ENCODE data around the gene RNPEP. TPM values are rescaled to one million over a fixed set of nuclear protein-coding genes. Genes with fewer than 3 reads are reported as not detected.
A peak's percentile ranks its signal among the peaks of the same experiment; 100 is the strongest.

RNPEP gene
- total and polyA plus RNA-seq, 4 donors: 28.0 to 43.1 (median 30.3) TPM

GRCh38 chr1:201941420-201942128 lies 40.9 kb upstream of the RNPEP start:
- intact Hi-C loops (cut with DNase I): loop anchor here in 1 of 2 donors (1.0 kb wide), 1 partner anchor 24 kb away; no protein-coding TSS in a partner anchor
- Histone ChIP-seq H3K36me3 (ENCODE audit: control insufficient read depth in 1 of 2, insufficient read depth in 2 of 2, low read length in 1 of 2) (peaks cover 4 to 8% of the 10 kb centered on the region in 2 donors), H3K4me1 (ENCODE audit: control insufficient read depth in 1 of 2, insufficient read depth in 2 of 2, low read length in 2 of 2) (peaks cover 3 to 4% of the 10 kb centered on the region in 2 donors), H3K4me3 (ENCODE audit: low read length in 2 of 2) (peak overlapping the region; percentile 58 to 77), H3K9me3 (ENCODE audit: control insufficient read depth, low read length) (no peaks in the 10 kb centered on the region), H3K27me3 (ENCODE audit: control insufficient read depth in 1 of 2, insufficient read depth in 2 of 2, low read length in 1 of 2) (no peaks in the 10 kb centered on the region), H3K27ac (ENCODE audit: low read depth in 1 of 2, low read length in 2 of 2) (peak overlapping the region; percentile 6 to 76)
- no peak for ATAC-seq (ENCODE audit: low FRiP score)
- 5 to 8% methylated on average over 18 of the region's 18 CpGs for WGBS, 2 donors
- DNase-seq: no peak

DNA sequence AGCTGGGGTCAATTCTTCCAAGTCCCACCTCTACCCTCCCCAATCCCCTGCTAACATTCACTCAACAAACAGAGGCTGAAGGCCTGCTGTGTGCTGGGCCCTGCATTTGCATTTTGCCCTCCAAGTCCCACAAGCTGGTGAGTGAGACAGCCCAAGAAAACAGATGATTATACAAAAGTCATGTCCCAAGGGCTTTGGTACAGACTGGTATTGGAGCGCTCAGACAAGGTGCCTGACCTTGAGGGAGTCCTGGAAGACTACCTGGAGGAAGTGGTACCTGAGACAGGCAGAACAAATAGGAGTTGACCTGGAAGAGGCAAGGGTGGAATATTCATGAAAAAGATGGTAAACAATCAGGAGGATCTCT lies 40.3 kb upstream of the RNPEP start:
- peak overlapping the region; percentile 6 to 76 for H3K27ac ChIP-seq (ENCODE audit: low read depth in 1 of 2, low read length in 2 of 2)
- peaks cover 4 to 8% of the 10 kb centered on the region in 2 donors for H3K36me3 ChIP-seq (ENCODE audit: control insufficient read depth in 1 of 2, insufficient read depth in 2 of 2, low read length in 1 of 2)
- no peaks in the 10 kb centered on the region for H3K27me3 ChIP-seq (ENCODE audit: control insufficient read depth in 1 of 2, insufficient read depth in 2 of 2, low read length in 1 of 2)
- 4 to 13% methylated on average over 1 of the region's 1 CpG for WGBS, 2 donors
- peaks cover 3 to 4% of the 10 kb centered on the region in 2 donors for H3K4me1 ChIP-seq (ENCODE audit: control insufficient read depth in 1 of 2, insufficient read depth in 2 of 2, low read length in 2 of 2)
- intact Hi-C loops (cut with DNase I): loop anchor here in 1 of 2 donors (1.0 kb wide), 1 partner anchor 25 kb away; no protein-coding TSS in a partner anchor
- ATAC-seq (ENCODE audit: low FRiP score): no peak
- no peaks in the 10 kb centered on the region for H3K9me3 ChIP-seq (ENCODE audit: control insufficient read depth, low read length)
- peak overlapping the region; percentile 58 to 77 for H3K4me3 ChIP-seq (ENCODE audit: low read length in 2 of 2)
- no peak for DNase-seq

GRCh38 chr1:201944002-201944401 lies 38.4 kb upstream of the RNPEP start:
- intact Hi-C loops (cut with DNase I): no loop called here
- H3K4me3 ChIP-seq (ENCODE audit: low read length in 2 of 2): peak overlapping the region; percentile 77 to 100
- H3K27ac ChIP-seq (ENCODE audit: low read depth in 1 of 2, low read length in 2 of 2): peak overlapping the region; percentile 29 to 83
- peaks cover 4 to 8% of the 10 kb centered on the region in 2 donors for H3K36me3 ChIP-seq (ENCODE audit: control insufficient read depth in 1 of 2, insufficient read depth in 2 of 2, low read length in 1 of 2)
- no peak for ATAC-seq (ENCODE audit: low FRiP score)
- 6 to 7% methylated on average over 6 of the region's 6 CpGs for WGBS, 2 donors
- DNase-seq: no peak
- no peaks in the 10 kb centered on the region for H3K9me3 ChIP-seq (ENCODE audit: control insufficient read depth, low read length)
- H3K27me3 ChIP-seq (ENCODE audit: control insufficient read depth in 1 of 2, insufficient read depth in 2 of 2, low read length in 1 of 2): no peaks in the 10 kb centered on the region
- H3K4me1 ChIP-seq (ENCODE audit: control insufficient read depth in 1 of 2, insufficient read depth in 2 of 2, low read length in 2 of 2): peaks cover 5 to 7% of the 10 kb centered on the region in 2 donors

DNA sequence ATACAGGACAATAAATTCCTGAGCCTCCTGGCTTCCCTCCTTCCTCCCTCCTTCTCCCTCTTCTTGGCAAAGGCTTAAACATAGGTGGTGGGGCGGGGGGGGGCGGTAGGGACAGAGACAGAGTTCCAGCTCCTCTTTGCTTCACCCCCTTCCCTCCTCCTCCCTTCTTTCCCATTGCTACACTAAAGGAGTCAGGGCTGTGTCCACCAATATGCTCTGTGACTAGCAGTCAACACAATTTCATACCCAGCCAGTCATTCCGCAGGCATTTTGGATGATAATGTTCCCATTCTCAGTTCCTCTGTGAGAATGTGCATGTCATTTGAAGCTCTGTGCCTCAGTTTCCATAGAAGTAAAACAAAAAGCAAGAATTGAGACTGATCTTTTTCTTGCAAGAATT lies 37.8 kb upstream of the RNPEP start:
- WGBS, 2 donors: 2% methylated on average over 3 of the region's 3 CpGs
- H3K27ac ChIP-seq (ENCODE audit: low read depth in 1 of 2, low read length in 2 of 2): peak overlapping the region; percentile 79 to 83
- DNase-seq (no peak), ATAC-seq (ENCODE audit: low FRiP score) (no peak)
- no peaks in the 10 kb centered on the region for H3K27me3 ChIP-seq (ENCODE audit: control insufficient read depth in 1 of 2, insufficient read depth in 2 of 2, low read length in 1 of 2)
- intact Hi-C loops (cut with DNase I): loop anchor here in 1 of 2 donors (1.0 kb wide), 1 partner anchor 49 kb away; no protein-coding TSS in a partner anchor
- no peaks in the 10 kb centered on the region for H3K9me3 ChIP-seq (ENCODE audit: control insufficient read depth, low read length)
- peaks cover 4 to 7% of the 10 kb centered on the region in 2 donors for H3K36me3 ChIP-seq (ENCODE audit: control insufficient read depth in 1 of 2, insufficient read depth in 2 of 2, low read length in 1 of 2)
- peak overlapping the region; percentile 77 to 100 for H3K4me3 ChIP-seq (ENCODE audit: low read length in 2 of 2)
- H3K4me1 ChIP-seq (ENCODE audit: control insufficient read depth in 1 of 2, insufficient read depth in 2 of 2, low read length in 2 of 2): peaks cover 2 to 4% of the 10 kb centered on the region in 2 donors

GRCh38 chr1:201945157-201945556 lies 37.3 kb upstream of the RNPEP start:
- no peaks in the 10 kb centered on the region for H3K9me3 ChIP-seq (ENCODE audit: control insufficient read depth, low read length)

GRCh38 chr1:201945863-201946223 lies 36.6 kb upstream of the RNPEP start:
- Histone ChIP-seq H3K4me1 (ENCODE audit: control insufficient read depth in 1 of 2, insufficient read depth in 2 of 2, low read length in 2 of 2) (peaks cover 2 to 3% of the 10 kb centered on the region in 2 donors), H3K27me3 (ENCODE audit: control insufficient read depth in 1 of 2, insufficient read depth in 2 of 2, low read length in 1 of 2) (no peaks in the 10 kb centered on the region), H3K27ac (ENCODE audit: low read depth in 1 of 2, low read length in 2 of 2) (peak overlapping the region; percentile 86), H3K36me3 (ENCODE audit: control insufficient read depth in 1 of 2, insufficient read depth in 2 of 2, low read length in 1 of 2) (peaks cover 4 to 6% of the 10 kb centered on the region in 2 donors), H3K9me3 (ENCODE audit: control insufficient read depth, low read length) (no peaks in the 10 kb centered on the region), H3K4me3 (ENCODE audit: low read length in 2 of 2) (peak overlapping the region; percentile 77 to 100)
- DNase-seq (no peak), ATAC-seq (ENCODE audit: low FRiP score) (peak; percentile 3)
- WGBS, 2 donors: 0 to 1% methylated on average over 10 of the region's 10 CpGs
- intact Hi-C loops (cut with DNase I): loop anchor here (1.0 to 2.0 kb wide), 4 partner anchors 18 to 51 kb away; no protein-coding TSS in a partner anchor

More at GRCh38 chr1:201945157-201945556, 37.3 kb upstream of the RNPEP start:
- H3K36me3 ChIP-seq (ENCODE audit: control insufficient read depth in 1 of 2, insufficient read depth in 2 of 2, low read length in 1 of 2): peaks cover 4 to 6% of the 10 kb centered on the region in 2 donors
- no peak for ATAC-seq (ENCODE audit: low FRiP score)
- intact Hi-C loops (cut with DNase I): loop anchor here in 1 of 2 donors (1.0 kb wide), 1 partner anchor 50 kb away; no protein-coding TSS in a partner anchor
- peaks cover 2 to 3% of the 10 kb centered on the region in 2 donors for H3K4me1 ChIP-seq (ENCODE audit: control insufficient read depth in 1 of 2, insufficient read depth in 2 of 2, low read length in 2 of 2)
- no peaks in the 10 kb centered on the region for H3K27me3 ChIP-seq (ENCODE audit: control insufficient read depth in 1 of 2, insufficient read depth in 2 of 2, low read length in 1 of 2)
- 2% methylated on average over 4 of the region's 4 CpGs for WGBS, 2 donors
- peak overlapping the region; percentile 86 for H3K27ac ChIP-seq (ENCODE audit: low read depth in 1 of 2, low read length in 2 of 2)
- H3K4me3 ChIP-seq (ENCODE audit: low read length in 2 of 2): peak overlapping the region; percentile 77 to 100
- DNase-seq: no peak

GRCh38 chr1:201946224-201946908 lies 36.1 kb upstream of the RNPEP start, which contains the start of gene LMOD1:
TSS of gene LMOD1 (minus strand) at chr1:201946548. CDS start at chr1:201946340, 208 bp downstream.
- Histone ChIP-seq H3K36me3 (ENCODE audit: control insufficient read depth in 1 of 2, insufficient read depth in 2 of 2, low read length in 1 of 2) (peaks cover 4 to 6% of the 10 kb centered on the region in 2 donors), H3K27me3 (ENCODE audit: control insufficient read depth in 1 of 2, insufficient read depth in 2 of 2, low read length in 1 of 2) (no peaks in the 10 kb centered on the region), H3K9me3 (ENCODE audit: control insufficient read depth, low read length) (no peaks in the 10 kb centered on the region), H3K27ac (ENCODE audit: low read depth in 1 of 2, low read length in 2 of 2) (peak within 1 kb of the TSS; percentile 99), H3K4me1 (ENCODE audit: control insufficient read depth in 1 of 2, insufficient read depth in 2 of 2, low read length in 2 of 2) (peaks cover 2 to 3% of the 10 kb centered on the region in 2 donors), H3K4me3 (ENCODE audit: low read length in 2 of 2) (peak within 1 kb of the TSS; percentile 77 to 100)
- peak; percentile 95 to 96 for DNase-seq
- peak; percentile 91 for ATAC-seq (ENCODE audit: low FRiP score)
- WGBS, 2 donors: 0 to 1% methylated on average over 28 of the region's 28 CpGs
- intact Hi-C loops (cut with DNase I): loop anchor here (1.0 to 2.0 kb wide), 3 partner anchors 18 to 50 kb away; no protein-coding TSS in a partner anchor

DNA sequence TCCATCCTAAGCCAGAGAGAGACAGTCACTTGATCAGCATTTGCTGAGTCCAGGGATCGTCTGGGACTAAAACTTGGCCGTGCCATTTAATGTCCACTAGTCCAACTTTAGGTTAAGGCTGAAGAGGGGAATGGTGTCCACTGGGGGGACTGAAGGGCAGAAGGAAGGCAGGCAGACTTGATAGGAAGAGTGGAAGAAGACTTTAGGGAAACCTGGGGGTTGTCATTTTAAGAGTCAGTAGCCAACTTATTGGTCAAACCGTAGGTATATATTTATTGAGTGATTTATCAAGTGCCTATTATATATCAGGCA lies 34.8 kb upstream of the RNPEP start:
- Histone ChIP-seq H3K27me3 (ENCODE audit: control insufficient read depth in 1 of 2, insufficient read depth in 2 of 2, low read length in 1 of 2) (no peaks in the 10 kb centered on the region), H3K9me3 (ENCODE audit: control insufficient read depth, low read length) (no peaks in the 10 kb centered on the region), H3K4me3 (ENCODE audit: low read length in 2 of 2) (peak overlapping the region; percentile 65 to 73), H3K27ac (ENCODE audit: low read depth in 1 of 2, low read length in 2 of 2) (peak overlapping the region; percentile 99), H3K4me1 (ENCODE audit: control insufficient read depth in 1 of 2, insufficient read depth in 2 of 2, low read length in 2 of 2) (peaks cover 2 to 3% of the 10 kb centered on the region in 2 donors), H3K36me3 (ENCODE audit: control insufficient read depth in 1 of 2, insufficient read depth in 2 of 2, low read length in 1 of 2) (peaks cover 4 to 6% of the 10 kb centered on the region in 2 donors)
- DNase-seq (no peak), ATAC-seq (ENCODE audit: low FRiP score) (no peak)
- WGBS, 2 donors: 17 to 21% methylated on average over 3 of the region's 3 CpGs
- intact Hi-C loops (cut with DNase I): loop anchor here (2.0 kb wide), 2 partner anchors 43 to 51 kb away; no protein-coding TSS in a partner anchor
